Measurements from ENCODE around the gene TOPBP1. TPM values are rescaled to one million over a fixed set of nuclear protein-coding genes. Genes with fewer than 3 reads are reported as not detected.
"Not testable (repeated sequence)": the region's sequence is repeated elsewhere in the genome, so short reads cannot be mapped to it uniquely, and the experiment has no call there.

Gene TOPBP1
- total RNA-seq, 1 donor from 2014 or later = 18.2 TPM

- no peak for DNase-seq
- Histone ChIP-seq H3K27me3 (ENCODE audit: low read depth) (no peaks in the 10 kb centered on the region), H3K27ac (no peak overlapping the region), H3K4me1 (no peaks in the 10 kb centered on the region), H3K36me3 (no peaks in the 10 kb centered on the region), H3K4me3 (no peak overlapping the region), H3K9me3 (no peaks in the 10 kb centered on the region)
- intact Hi-C loops (cut with DNase I) = no loop called here
- no peak for ATAC-seq
- TF ChIP-seq CTCF (IDR thresholded peaks at IDR 0.05) = no peak
Measured at GRCh38 chr3:133695560-133696171, 33.9 kb upstream of the TOPBP1 start.

- no peaks in the 10 kb centered on the region for H3K4me1 ChIP-seq
- intact Hi-C loops (cut with DNase I) = no loop called here
- H3K4me3 ChIP-seq = no peak overlapping the region
- TF ChIP-seq CTCF (IDR thresholded peaks at IDR 0.05) = no peak
- ATAC-seq (no peak), DNase-seq (no peak)
- no peak overlapping the region for H3K27ac ChIP-seq
- H3K27me3 ChIP-seq (ENCODE audit: low read depth) = no peaks in the 10 kb centered on the region
- H3K36me3 ChIP-seq = no peaks in the 10 kb centered on the region
- H3K9me3 ChIP-seq = no peaks in the 10 kb centered on the region
Measured at GRCh38 chr3:133694288-133695268, 32.8 kb upstream of the TOPBP1 start.

GRCh38 chr3:133693821-133694220 lies 32.1 kb upstream of the TOPBP1 start:
- DNase-seq = no peak
- ATAC-seq = no peak

GRCh38 chr3:133692759-133693158 lies 31.0 kb upstream of the TOPBP1 start:
- intact Hi-C loops (cut with DNase I) = no loop called here
- Histone ChIP-seq H3K27me3 (ENCODE audit: low read depth) (no peaks in the 10 kb centered on the region), H3K9me3 (no peaks in the 10 kb centered on the region), H3K4me3 (no peak overlapping the region), H3K4me1 (no peaks in the 10 kb centered on the region), H3K36me3 (no peaks in the 10 kb centered on the region), H3K27ac (no peak overlapping the region)
- ATAC-seq (peak in 1 of 2 donors; percentile 44), DNase-seq (no peak)
- TF ChIP-seq CTCF (IDR thresholded peaks at IDR 0.05) = no peak

More at GRCh38 chr3:133693821-133694220, 32.1 kb upstream of the TOPBP1 start:
- no peak for TF ChIP-seq CTCF (IDR thresholded peaks at IDR 0.05)
- Histone ChIP-seq H3K4me1 (no peaks in the 10 kb centered on the region), H3K9me3 (no peaks in the 10 kb centered on the region), H3K27ac (no peak overlapping the region), H3K36me3 (no peaks in the 10 kb centered on the region), H3K27me3 (ENCODE audit: low read depth) (no peaks in the 10 kb centered on the region), H3K4me3 (no peak overlapping the region)
- intact Hi-C loops (cut with DNase I) = no loop called here

- Histone ChIP-seq H3K4me1 (no peaks in the 10 kb centered on the region), H3K4me3 (no peak overlapping the region), H3K27ac (no peak overlapping the region), H3K9me3 (no peaks in the 10 kb centered on the region), H3K36me3 (no peaks in the 10 kb centered on the region), H3K27me3 (ENCODE audit: low read depth) (no peaks in the 10 kb centered on the region)
- no peak for DNase-seq
- TF ChIP-seq CTCF (IDR thresholded peaks at IDR 0.05) = no peak
- ATAC-seq = no peak
- intact Hi-C loops (cut with DNase I) = no loop called here
Measured at GRCh38 chr3:133691273-133692107, 29.7 kb upstream of the TOPBP1 start.

- H3K4me1 ChIP-seq; DNase-seq; H3K4me3 ChIP-seq; H3K9me3 ChIP-seq; intact Hi-C loops (cut with DNase I); H3K27ac ChIP-seq; H3K36me3 ChIP-seq; ATAC-seq: not testable (repeated sequence)
- peaks cover 34% of the 10 kb centered on the region for H3K27me3 ChIP-seq (ENCODE audit: low read depth)
Measured at GRCh38 chr3:133677993-133678392, 16.3 kb upstream of the TOPBP1 start.
